RKO (cell line): Measurements from ENCODE around the gene UBAC1.

Source experiments
- DNase-seq: peaks from one replicate; pipeline ENCODE4 v3.0.0-alpha.2; 2016; ENCODE audit warnings: low spot score

Gene UBAC1

DNA sequence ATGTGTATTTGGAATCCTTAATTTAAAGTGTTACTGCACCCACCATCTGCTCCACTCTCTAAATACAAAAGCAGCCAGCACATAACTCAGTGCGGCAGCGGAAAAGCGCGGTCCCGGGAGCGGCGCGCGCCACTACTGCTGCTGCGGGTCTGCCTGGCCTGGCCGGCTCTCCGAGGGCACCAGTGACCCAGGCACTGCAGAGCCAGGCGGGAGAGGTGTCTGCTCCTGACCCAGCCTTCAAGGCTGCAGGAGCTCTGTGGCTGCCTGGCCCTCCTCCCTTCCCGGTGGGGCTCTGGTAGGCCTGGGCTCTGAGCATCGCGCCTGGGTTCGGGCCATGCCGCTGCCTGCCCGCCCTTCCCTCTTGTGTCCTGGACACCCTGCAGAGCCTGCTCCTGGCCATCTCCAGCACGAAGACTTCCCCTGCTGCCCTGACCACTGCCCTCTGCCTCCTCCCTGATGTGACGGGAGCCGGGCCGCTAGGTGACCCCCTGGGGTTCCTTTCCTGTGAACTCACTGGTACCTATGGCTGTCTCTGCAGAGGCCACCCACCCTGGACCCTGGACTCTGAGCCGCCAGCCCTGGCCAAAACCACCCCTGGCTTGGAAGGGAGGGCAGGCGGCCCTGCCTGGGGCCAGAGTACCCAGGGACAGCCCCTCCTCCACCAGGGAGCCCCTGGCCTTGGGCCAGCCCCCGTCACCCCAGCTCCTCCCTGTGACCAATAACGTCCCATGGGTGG lies 32.8 kb upstream of the UBAC1 start:
- no peak for DNase-seq

DNA sequence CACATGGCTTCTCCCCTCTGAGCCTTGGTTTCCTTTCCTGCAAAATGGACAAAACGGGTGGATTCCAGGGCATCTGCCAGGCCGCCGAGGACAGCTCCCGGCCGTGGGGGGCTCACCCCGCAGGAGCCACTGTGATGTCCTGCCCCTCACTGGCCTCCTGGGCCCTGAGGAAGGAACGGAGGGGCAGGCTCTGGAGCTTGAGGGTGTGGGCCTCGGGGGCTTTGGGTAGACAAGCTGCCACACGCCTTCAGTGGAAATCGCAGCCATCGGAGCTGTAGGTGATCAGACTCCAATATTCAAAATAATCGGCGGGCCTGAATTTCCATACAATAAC lies 32.2 kb upstream of the UBAC1 start:
- DNase-seq: no peak

DNA sequence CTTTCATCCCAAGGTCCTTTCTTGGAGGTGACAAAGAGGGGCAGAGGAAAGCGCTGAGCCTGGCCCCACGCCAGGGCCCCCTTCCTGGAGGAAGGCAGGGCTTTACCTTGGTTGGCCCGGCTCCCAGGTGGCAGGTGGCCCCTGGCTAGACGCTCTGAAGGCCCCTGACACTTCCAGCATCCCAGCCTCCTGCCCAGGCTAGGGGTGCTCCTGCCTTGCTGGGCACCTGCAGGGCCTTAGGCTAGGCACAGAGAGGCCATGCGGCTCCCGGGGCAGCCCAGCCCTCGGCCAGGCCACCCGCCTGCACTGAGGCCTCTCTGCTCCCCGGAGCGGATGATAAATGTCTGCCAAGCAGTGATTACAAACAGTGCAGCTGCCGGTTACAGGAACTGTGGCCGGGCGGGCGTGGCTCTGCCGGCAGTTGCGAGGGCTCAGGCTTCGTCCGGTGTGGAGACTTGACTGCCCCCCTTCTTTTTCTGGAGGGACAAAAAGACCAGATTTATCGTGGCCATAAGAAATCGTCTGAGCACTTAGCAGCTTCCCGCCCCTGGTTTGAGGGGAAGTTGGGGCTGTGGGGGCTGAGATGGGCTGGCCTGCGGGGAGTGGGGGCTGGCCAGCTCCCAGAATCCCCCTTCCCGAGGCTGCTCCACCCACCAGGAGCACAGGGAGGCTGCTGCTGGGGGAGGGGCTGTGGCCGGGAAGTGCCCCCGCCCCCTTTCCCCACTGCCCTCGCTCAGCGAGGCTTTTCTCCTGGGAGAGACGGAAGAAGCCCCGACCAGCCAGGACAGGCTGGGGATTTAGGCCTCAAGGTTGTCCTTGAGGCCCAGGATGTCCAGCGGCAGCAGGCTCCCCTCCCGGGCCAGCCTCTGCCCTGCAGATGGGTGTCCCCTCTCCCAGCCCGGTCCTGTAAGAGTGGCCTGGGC lies 31.6 kb upstream of the UBAC1 start:
- DNase-seq: peak; percentile 83

DNA sequence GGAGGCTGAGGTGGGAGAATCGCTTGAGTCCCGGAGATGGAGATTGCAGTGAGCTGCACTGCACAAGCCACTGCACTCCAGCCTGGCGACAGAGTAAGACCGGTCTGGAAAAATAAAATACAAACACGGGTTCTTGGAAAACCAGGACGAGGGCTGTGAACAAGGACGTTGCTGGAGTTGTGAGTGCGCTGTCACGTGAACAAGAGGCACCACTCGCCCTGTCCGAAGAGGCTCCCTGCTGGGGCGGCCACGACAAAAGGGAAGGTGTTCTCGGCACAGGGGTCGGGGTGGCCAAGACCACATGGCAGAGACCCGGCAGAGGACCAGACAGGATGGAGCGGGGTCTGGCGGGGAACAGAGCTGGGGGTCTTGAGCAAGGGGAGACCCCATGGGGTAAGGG lies 30.6 kb upstream of the UBAC1 start:
- DNase-seq: no peak

DNA sequence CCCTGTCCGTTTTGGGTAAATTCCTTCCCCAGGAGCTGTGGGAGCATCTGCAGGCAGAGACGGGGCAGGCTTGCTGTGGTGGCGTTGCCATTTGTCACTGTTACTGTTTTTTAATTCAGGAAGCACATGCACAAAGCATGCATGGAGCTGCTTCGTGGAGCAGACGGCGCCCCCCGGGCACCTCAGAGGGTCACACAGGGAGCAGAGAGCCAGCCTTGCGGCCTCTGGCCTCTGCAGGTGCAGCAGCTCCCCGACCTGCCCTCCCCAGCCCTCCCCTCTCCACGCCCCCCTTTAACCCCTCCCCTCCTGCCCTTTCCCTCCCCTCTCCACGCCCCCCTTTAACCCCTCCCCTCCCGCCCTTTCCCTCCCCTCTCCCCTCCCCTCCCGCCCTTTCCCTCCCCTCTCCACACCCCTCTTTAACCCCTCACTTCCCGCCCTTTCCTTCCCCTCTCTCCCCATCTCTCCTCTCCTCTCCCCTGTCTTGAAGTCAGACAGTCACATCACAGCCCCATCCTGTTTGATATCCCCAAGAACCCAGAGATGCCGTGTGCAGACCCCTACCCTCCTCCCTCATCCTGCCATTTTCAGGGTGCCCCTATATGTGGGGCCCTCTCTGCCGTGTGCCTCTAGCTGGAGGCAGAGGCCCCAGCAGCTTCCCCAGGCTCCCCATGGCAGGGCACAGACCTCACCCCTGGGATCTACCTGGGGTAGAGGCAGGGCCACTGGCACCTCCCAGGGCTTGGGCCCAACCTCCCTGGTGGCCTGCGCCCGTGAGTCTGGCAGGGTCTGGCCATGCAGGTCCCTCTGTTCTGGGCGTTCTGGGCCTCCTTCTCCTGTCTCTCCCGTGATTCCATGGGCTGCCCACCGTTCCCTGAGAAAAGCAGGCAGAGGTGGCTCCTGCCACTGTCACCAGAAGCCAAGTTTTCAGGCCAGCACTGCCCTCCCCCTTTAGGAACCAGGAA lies 29.6 kb upstream of the UBAC1 start:
- DNase-seq: peak; percentile 54

DNA sequence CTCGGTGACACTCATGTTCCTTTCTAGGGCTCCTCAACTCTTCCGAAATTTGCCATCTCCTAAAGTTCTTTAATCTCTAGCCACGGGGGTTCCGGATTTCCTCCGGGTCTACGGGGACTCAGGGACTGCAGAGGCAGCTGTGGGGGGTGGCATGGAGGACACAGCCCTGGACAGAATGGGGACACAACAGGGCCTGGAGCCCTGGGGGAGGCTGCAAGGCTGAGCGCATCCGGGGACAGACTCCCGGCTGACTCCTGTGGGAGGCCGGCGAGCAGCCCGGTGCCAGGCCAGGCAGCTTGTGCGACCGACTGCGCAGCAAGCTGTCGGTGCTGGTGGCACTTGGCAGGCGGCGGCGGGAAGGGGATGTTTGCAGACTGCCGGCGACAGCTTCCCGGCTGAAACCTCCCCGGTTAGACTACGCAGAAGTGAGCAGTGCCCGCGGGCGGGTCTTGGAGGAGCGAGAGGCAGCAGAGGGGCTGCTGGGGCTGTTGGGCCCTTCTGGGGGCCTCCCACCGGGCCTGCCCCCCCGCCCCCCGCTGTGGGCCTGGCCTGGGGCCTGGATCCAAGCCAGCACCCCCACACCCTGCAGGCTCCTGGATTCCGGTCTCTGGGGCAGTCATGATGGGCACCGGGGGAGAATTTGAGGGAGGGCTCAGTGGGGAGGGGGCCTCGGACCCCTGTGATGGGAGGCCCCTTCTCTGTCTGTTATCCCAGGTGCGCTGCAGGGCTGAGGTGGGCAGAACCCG lies 28.7 kb upstream of the UBAC1 start:
- DNase-seq: no peak

DNA sequence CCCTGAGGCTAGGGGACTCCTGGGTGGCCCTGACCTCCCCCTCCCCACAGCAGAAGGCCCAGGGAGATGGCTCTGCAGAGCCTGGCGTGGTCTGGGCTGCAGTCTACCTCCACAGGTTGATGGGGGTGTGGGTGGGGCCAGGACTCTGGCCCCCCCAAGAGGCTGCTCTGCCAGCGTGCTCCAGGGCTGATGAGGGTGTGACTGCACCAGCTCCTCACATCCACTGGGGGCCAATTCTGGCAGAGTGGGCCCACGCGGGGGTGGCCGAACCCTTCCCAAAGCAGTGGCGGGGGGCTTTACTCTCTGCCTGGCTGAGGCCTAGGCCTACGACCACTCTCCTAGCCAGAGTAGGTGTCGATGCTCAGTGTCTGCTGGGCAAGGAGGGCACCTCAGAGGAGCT lies 28.0 kb upstream of the UBAC1 start:
- no peak for DNase-seq

DNA sequence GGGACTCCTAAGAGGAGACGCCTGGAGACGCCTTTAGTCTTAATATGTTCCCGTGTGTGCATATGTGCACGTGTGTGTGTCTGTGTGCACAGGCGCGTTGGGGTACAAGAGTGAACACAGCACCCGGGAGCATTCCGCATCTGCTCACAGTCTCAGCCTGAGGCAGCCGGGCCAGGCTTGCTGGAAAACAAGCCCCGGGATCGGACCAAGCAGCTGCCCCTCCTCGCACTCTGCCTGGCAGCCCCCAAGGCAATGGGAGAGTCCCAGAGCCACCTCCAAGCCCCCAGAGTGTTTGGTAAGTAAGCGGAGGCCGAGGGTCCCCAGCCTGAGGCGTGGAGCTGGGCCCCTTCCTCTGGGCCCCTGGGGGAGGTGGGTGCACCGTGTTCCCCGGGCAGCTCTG lies 27.3 kb upstream of the UBAC1 start:
- DNase-seq: no peak

DNA sequence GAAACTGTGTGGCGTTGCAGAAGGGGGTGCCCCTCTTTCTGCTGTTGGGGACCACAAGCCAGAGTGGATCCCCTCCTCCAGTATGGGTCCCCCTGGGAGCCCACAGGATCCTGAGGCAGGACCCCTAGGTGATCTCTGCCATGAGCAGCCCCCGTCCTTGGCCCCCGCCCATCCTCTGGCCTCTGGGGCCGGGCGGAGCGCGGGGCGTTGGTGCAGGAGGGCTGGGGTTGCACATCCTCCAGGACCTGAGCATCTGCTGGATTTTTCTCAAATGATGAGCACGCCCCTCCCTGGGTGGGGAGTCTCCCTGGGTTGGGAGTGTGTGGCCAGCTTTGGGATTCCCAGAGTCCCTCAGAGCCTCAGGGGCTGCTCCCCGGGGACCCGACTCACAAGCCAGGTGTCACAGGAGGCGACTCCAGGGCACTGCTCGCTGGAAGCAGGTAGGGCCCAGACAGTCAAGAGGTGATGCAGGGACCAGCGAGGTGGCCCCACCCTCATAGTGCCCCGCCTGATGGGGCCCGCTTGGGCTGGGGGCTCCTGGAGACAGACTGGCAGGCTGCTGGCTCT lies 26.7 kb upstream of the UBAC1 start:
- no peak for DNase-seq

DNA sequence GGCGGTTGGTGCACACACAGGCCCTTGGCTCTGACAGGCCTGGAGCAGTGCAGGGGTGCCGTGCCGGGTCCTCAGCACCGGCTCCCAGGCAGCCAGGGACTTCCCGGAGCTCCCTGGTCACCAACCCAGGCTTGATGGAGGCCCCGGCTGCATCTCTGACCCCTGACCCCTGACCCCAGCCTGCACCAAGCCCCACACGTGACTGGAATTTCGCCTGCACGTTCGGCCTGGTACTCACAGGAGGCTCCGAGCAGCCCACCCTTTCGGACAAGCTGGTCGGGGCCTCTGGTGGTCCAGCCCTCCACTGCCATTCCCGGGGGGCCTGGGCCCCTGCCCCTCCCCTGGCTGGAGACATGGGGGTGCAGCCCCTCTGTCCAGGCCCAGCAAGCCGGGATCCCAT lies 25.4 kb upstream of the UBAC1 start:
- DNase-seq: no peak

DNA sequence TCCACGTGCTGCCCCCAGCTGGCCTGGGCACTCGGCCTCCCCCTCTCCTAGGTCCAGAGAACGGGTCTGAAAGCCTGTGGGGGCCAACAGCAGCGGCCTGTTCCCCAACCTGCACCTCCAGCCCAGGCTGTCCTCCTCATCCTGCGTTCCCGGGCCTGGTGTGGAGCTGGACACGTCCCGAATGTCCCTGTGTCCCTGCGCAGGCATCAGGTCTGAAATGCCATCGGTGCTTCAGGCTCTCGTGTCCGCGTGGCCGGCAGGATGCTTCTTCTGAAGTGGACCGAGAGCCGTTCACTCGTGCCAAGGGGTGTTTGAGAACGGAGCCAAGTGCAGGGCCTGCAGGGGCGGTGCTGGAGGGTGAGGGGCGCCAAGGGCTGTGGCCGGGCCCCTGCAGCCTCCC lies 24.7 kb upstream of the UBAC1 start:
- DNase-seq: no peak

DNA sequence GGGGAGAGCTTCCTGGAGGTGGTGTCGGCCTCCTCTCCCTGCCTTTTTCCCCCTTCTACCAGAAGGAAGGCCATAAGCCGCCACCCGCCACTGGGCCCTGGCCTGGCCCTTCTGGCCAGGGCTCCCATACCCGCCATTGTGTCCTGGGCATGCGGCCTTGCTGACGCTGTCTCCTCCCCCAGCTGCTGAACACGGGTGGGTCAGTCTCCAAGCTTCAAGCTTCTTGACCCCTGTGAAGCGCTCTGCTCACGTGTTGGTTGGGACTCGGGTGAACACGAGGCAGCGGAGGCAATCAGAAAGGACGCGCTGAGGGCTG lies 24.2 kb upstream of the UBAC1 start:
- no peak for DNase-seq

DNA sequence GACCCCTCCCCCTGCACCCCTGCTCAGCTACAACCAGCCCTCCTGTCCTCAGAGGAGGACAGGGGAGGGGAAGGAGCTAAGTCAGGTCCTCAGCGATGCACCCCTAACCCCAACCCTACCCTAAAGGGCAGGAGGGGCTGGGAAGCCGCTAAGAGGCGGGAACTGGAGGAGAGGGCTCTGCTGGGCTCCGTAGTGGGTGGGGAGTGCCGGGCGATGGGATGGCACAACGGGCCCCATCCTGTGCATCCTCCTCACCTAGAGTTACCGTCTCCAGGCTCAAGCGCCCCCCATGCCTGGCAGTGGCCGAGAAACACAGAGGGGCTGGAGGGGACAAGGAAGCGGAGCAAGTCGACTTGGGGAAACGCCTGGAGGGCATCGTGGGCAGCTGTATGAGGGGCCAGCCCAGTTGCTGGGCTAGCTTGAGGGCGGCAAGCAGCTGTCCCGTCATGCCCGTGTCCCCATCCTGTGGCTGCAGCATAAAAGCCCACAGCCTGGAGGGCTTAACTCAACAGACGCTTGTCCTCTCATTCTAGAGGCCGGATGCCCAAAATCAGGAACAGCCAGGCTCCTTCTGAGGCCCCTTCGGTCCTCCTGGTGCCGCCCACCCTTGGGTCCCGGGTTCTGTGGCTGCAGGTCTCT lies 23.0 kb upstream of the UBAC1 start:
- DNase-seq: no peak

DNA sequence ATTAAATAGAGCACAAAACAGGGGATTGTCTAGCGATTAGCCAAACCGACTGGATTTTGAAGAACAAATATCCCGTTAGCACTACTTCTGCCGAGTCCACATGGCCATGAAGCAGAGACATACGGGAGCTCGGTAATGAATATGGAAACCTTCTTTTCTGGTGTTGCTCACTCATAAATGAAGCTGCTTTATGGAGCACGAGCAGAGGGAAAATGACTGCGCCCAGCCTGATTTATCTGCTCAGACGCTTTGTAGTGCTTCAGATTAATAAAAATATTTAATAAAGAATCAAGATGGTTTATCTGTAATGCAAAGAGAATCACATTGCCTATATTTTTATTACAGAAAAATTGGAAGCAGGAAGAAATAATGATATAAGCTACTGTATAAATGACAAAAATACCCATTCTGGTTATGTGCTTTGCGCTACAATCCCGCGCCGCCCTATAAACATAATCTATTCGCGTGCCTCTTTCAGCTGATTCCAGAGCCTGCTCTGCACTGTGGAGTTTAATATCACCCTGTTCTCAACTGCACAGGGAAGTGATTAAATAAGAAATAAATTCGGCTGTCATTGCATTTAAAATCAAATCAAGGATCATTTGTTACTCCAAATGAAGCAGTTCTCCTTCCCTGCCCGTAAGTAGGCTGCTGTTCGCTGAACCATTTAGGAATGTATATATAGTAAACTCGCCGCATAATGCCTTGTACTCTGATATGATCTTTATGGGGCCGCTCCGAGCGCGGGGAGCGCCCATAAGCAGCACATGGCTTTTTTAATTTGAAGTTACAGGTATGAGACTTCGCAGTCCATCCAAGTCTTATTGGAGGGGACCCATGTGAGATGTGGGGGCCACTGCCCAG lies 22.3 kb upstream of the UBAC1 start:
- no peak for DNase-seq

DNA sequence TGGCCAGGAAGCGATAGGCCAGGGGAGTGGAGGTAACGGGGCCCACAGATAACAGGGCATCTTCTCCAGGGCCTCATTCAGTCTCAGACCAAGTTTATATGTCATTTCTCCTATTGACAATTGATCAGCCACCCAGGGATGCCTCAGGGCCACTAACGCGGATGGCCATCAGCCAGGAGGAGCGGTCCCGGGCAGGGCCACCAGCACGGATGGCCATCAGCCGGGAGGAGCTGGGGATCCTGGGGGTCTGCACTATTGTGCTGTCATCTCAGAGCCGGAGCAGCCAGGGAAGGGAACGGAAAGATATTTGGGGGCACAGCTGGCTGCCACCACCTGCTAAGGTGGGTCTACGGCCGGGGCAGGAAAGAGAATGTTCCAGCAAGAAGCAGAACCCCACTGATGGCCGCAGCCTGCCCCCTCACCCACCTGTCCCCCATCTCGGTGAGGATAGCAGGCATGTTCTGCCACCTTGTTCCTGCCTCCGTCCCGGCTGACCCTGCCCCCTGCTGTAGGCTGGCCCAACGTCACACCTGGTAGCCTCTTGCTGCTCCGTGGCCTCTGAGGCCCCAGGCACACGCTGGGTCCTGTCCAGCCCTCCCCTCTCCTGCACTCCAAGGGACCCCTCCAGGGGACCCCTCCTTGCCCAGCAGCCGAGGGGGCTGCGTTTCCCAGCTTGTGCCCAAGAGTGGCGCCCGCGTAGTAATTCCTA lies 21.5 kb upstream of the UBAC1 start:
- no peak for DNase-seq

DNA sequence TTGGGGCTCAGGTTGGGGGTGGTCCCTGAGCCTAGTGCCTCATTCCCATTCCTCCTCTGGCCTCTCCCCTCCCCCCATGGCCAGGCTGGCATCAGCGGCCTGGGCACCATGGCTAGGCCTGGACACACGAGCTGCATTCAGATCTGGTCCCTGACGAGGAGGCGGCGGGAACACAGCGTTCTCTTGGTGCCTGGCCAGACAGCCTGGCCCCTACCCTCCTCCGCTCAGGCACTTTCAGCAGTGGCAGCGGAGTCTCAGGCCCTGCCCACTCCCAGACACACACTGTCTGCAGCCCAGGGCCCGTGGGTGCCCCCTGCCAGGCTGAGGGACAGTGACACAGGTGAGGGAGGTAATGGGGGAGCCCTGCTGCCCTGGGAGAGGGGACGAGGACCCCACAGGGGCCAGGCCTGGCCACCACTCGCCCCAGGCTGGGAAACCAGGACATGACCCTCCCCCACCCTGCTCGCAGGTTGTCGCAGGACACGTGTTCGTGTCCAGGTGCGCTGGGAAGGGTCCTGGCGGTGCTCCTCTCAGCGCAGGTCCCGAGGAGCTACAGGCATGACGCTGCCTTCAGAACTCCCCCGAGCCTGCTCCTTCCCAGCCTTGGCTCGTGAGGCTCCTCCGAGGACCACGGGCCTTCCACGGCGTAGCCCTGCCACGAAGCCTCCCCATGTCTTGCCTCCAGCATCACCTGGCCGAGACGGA lies 19.9 kb upstream of the UBAC1 start:
- no peak for DNase-seq

DNA sequence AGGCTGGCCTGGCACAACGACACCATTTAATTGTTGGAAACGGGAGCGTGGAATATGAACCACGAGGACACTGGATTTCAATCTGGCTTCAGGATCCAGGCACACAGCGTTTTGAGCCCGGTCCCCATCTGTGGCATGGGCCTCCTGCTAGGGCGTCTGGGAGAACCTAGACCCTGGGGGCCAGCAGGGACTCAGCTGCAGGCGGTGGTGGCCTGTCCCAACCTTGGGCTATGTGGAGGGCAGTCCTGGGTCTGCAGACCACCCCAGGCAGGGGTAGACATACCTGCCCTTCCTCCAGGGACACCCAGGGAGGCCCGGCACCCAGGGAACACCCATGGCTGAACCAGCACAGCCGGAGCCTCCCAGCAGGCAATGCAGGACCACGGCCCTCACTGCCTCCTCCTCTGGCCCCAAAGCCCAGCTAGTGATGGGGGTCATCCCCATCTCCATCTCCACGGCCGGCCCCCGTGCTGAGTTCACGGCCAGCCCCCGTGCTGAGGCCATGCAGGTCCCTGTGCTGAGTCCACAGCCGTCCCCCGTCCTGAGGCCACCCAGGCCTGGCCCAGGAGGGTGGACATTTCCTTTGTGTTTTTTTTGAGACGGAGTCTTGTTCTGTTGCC lies 18.5 kb upstream of the UBAC1 start:
- no peak for DNase-seq
